ENCODE measurements around the gene TANGO2.

Gene TANGO2

GRCh38 chr22:20013382-20013871 lies 7.5 kb upstream of the TANGO2 start:
- DNase-seq, result peak; percentile 33

GRCh38 chr22:20014526-20015186 lies 6.3 kb upstream of the TANGO2 start:
- DNase-seq, result no peak

- DNase-seq, result no peak
Measured at GRCh38 chr22:20015187-20015625, 5.7 kb upstream of the TANGO2 start.

- DNase-seq, result no peak
Measured at GRCh38 chr22:20015971-20016733, 4.8 kb upstream of the TANGO2 start.

GRCh38 chr22:20016734-20017621 lies 3.9 kb upstream of the TANGO2 start, which contains the start of gene ARVCF:
Gene ARVCF (minus strand): TSS chr22:20016823. CDS start chr22:19990794, 26,029 bp downstream.
- peak; percentile 85 for DNase-seq

GRCh38 chr22:20017622-20017958 lies 3.3 kb upstream of the TANGO2 start:
- no peak for DNase-seq

- no peak for DNase-seq
Measured at GRCh38 chr22:20018001-20018400, 2.9 kb upstream of the TANGO2 start.

GRCh38 chr22:20019661-20020532 lies 1.0 kb upstream of the TANGO2 start:
- DNase-seq, result no peak

- DNase-seq, result no peak
Measured at GRCh38 chr22:20021196-20022181, 579 bp downstream of the TANGO2 start.

GRCh38 chr22:20022231-20022977 lies 1.5 kb downstream of the TANGO2 start:
- DNase-seq, result no peak

GRCh38 chr22:20022978-20023613 lies 2.2 kb downstream of the TANGO2 start:
- no peak for DNase-seq

- no peak for DNase-seq
Measured at GRCh38 chr22:20024225-20024624, 3.3 kb downstream of the TANGO2 start.

GRCh38 chr22:20024650-20025397 lies 3.9 kb downstream of the TANGO2 start:
- no peak for DNase-seq

GRCh38 chr22:20025401-20026203 lies 4.7 kb downstream of the TANGO2 start:
- no peak for DNase-seq

GRCh38 chr22:20026204-20026908 lies 5.4 kb downstream of the TANGO2 start:
- DNase-seq, result no peak

GRCh38 chr22:20026996-20027601 lies 6.2 kb downstream of the TANGO2 start:
- no peak for DNase-seq

Data from fibroblast of skin of abdomen (primary cell).